IMR-90 (cell line): ENCODE measurements around the gene HLA-DQA1.

Experiments used
- BHLHE40 ChIP-seq: fragments of 150-350 bp; IDR thresholded peaks from 2 replicates; pipeline ENCODE4 v1.6.1; 2016; ENCODE audit warnings: mild to moderate bottlenecking, low read depth, low read length
- CEBPB ChIP-seq: IDR thresholded peaks from 2 replicates; pipeline ENCODE4 v1.6.1; 2012; ENCODE audit warnings: low read depth, low read length, improper control_type of control experiment
- CTCF ChIP-seq: conservative IDR thresholded peaks from 2 replicates; pipeline ENCODE4 v1.5.1; 2012; ENCODE audit warnings: mild to moderate bottlenecking, low read depth, low read length, improper control_type of control experiment
- MXI1 ChIP-seq: IDR thresholded peaks from 2 replicates; pipeline ENCODE4 v1.6.1; 2012; ENCODE audit warnings: low read depth, mild to moderate bottlenecking, low read length, moderate library complexity, borderline replicate concordance
- POLR2A ChIP-seq: IDR thresholded peaks from 2 replicates; pipeline ENCODE4 v1.6.1; 2012; ENCODE audit warnings: mild to moderate bottlenecking, low read depth, low read length
- RAD21 ChIP-seq: IDR thresholded peaks from 2 replicates; pipeline ENCODE4 v1.6.1; 2012; ENCODE audit warnings: low read length, improper control_type of control experiment
- RCOR1 ChIP-seq: IDR thresholded peaks from 2 replicates; pipeline ENCODE4 v1.6.1; 2012; ENCODE audit warnings: mild to moderate bottlenecking, low read length, improper control_type of control experiment; ENCODE audit not compliant: insufficient replicate concordance
- RFX5 ChIP-seq: IDR thresholded peaks from 2 replicates; pipeline ENCODE4 v1.8.0; 2012; ENCODE audit warnings: low read depth, mild to moderate bottlenecking, low read length, moderate library complexity
- SMC3 ChIP-seq: fragments of 150-350 bp; IDR thresholded peaks from 2 replicates; pipeline ENCODE4 v1.6.1; 2016; ENCODE audit warnings: low read depth, mild to moderate bottlenecking, antibody characterized with exemption, low read length, moderate library complexity

GRCh38 chr6:32615885-32616532, 21.2 kb upstream of the HLA-DQA1 start:
- TF ChIP-seq CTCF: no peak
- no peak for TF ChIP-seq CEBPB
- TF ChIP-seq POLR2A: no peak
- no peak for TF ChIP-seq BHLHE40
- no peak for TF ChIP-seq RCOR1
- TF ChIP-seq RAD21: no peak
- no peak for TF ChIP-seq SMC3
- no peak for TF ChIP-seq RFX5
- TF ChIP-seq MXI1: no peak
